AG20443 (cell line): ENCODE measurements around the gene ARHGEF39.

ENCODE experiments used
- DNase-seq: peaks from one replicate; pipeline ENCODE4 v3.0.0; 2012; ENCODE audit warnings: low spot score, mixed read lengths

ARHGEF39 gene

DNA sequence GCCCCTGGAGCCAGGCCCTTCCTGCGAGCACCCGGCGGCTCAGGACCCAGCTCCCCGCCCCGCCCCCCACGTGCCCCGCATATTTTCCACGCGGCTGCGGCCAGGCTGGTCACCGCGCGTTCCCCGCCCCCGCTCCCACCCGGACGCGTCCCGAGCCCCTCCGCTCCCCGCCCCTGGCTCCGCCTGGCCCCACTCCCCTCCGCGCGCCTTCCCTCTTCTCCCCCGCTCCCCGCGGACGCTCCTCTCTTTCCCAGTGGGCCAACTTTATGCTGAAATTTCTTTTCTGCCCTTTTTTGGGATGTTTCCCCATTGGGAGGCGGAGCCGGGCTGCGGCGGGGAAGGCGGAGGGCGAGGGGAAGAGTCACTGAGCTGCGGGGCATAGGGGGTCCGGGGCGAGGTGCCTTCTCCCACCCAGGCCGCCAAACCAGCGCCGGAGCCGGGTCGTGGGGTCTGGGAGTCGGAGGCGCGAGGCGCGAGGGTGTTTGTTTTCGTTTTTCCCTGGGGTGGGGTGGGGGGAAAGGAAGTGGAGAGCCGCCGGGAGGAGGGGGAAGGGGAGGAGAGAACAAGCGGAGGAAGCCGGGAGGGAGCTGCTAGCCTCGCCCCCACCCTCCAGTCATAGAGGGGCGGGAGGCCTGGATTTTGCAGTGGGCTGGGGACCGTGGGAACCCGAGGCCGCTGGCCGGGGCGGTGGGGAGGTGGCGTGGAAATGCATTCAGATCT lies 25.8 kb upstream of the ARHGEF39 start:
- peak; percentile 87 for DNase-seq

DNA sequence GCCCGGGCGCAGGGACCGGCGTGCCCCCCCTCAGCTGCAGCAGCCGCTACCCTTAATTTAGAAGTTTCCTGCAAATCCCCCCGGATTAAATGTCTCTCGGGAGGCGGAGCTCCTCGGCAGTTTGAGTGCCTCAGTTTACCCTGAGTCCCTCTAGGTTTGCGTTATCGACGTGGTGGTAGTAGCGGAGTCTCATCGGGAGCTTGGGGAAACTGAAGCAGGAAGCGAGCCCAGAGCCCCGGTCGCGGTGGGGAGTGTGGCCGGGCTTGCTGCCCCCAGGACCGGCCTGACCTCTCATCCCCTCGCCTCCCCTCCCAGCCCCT lies 25.3 kb upstream of the ARHGEF39 start:
- no peak for DNase-seq

DNA sequence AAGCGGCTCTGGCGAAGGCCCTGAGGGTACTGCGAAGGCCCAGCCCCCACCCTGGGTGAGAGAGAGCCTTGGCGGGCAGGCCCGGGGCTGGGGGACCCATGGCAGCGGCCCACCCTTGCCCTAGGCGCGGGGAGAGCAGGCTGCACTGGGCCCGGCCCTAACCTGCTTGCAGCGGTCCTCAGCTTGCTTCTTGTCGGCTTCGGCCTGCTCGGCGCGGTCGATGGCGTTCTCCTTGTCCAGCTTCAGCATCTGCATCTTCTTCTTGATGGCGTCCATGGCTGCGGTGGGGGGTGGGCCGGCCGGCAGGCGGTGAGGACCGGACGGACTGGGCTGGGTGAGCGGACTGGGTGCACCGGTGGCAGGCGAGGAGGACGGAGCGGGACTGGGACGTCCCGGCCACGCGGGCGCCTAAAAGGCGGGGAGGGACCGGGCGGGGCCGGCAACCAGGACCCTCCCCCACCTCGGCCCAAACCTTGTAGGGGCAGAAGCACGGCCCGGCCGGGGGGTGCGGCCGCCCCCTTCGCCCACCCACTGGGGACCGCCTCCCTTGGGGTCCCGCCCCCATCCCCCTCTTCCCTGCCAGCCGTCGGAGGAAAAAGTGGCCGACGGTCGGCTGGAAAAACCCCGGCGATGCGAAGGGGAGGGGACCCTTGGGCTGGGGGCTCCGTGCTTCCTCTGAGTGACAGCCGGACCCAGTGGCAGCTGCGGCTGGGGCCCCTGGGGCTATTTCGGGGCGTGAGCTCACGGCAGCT lies 24.7 kb upstream of the ARHGEF39 start, which contains the start of gene TPM2:
TSS of gene TPM2 (minus strand) at position 384 of the 752 bp plus-strand sequence. CDS start at position 276, 108 bp downstream.
- peak; percentile 92 for DNase-seq

DNA sequence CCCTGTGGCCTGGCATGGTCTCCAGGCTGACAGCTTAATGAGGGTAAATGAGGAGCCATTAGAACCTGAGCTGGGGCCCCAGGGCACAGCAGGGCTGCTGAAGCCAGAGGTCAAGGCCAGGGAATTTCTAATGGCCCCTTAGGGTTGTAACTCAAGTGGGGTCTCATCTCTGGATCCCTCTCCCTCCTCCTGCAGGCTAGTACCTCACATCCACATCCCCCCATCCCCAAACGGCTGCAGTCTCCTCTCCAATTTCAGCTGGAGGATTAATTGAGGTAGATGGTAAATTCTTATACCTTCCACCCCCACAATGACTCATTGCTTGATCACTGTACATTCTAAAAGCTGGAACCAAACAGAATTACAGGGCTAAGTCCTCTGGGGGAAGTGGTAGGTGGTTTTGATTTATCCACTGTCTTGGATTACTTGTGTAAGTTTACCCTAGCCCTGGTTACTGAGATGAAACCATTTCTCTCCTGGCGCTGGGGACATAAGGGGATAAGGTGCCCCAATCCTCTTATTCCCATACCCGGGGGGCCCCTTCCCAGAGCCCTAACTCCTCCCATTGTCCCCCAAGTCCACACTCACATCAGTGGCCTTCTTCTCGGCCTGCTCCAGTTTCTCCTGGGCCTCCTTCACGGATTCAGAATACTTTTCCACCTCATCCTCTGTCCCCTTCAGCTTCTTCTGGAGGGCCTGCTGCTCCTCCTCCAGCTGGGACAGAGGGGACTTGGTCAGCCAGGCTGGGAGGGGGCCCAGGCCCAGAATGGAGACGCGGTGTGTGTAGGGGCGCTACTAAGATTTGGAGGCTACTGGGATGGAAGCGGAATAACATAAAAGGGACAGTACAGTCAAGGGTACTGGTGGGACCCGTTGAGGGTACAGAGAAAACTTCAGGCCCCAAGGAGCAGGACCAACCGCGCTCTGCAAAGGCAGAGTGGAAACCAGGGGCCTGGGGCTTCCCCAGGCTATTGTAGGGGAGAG lies 23.9 kb upstream of the ARHGEF39 start:
- DNase-seq: peak; percentile 54

DNA sequence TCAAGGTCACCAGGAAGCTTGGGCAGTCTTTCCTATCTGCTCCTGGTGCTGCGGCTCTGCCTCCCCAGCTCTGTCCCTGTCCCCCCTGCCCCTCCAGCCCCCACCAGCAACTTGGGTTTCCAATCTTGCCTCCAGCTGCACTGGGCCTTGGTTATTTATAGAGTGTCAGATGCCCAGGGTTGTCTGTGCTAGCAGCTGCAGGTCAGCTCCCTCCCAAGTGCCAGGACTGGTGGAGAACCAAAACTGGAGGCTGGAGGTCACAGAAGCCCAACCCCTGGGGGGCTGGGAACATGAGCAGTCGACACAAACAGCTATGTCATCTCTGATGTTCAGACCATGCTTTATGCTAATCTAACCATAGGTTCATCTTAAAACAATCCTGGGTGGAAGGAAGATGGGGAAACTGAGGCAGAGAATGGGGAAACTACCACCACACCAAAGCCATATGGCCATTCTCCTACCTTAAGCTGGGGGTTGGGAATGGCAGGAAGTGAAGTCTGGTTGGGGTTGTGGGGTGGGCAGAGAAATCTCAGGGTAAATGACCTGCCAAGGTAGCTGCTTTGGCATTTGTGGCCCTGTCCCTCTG lies 23.1 kb upstream of the ARHGEF39 start:
- no peak for DNase-seq

DNA sequence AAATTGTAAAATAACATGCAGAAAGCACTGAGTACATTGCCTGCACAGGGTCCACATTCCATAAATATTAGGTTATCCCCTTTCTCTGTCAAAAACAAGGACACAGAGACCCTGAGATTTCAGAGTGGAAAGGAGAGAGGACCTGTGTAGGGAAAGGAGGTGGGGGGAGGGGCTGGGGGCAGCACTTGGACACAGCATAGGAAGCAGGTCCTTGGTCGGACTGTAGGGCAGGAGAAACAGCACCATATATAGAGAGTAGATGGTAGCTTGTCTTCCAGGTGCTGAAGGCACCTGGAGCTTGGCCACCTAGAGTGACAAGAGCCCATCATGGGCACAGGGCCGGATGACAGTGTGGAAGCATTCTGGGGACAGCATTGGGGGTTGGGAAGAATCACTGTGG lies 22.3 kb upstream of the ARHGEF39 start:
- no peak for DNase-seq

DNA sequence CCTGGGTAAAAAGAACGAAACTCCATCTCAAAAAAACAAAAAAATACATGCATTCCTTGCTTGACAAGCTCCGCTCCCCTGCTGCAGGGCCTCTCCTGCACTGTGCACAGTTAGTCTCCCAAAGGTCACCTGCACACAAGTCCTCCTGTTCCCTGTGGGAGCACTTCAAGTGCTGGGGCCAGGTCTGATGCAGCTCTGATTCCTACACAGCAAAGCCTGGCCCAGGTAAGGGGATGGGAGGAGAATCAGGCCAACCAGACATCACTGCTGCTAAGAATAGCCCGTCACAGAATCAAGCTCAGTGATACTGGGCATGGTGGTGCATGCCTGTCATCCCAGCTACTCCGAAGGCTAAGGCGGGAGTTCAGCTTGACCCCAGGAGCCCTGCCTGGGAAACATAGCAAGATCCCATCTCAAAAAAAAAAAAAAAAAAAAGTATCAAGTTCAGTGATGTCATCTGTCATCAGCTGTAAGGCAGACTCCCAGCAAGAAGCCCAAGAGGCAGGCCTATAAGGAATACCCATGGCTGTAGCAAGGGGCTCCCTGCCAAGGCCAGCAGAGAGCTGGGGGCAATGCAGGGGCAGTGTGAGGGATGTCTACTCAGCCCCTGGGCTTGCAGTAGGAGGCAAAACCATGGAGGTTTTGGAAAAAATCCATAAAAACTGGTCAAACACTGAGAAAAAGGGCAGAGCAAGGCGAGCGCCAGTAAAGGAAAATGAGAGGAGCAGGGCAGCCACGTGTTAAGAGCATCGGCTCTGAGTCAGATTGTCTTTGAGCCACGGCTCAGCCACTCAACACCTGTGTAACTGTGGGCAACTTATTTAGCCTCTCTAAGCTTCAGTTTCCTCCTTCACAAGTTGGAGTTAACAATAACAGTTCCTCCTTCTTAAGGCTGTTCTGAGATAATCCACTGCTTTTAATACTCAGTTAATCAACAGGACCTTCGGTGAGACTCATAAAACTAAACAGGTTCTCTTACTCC lies 21.5 kb upstream of the ARHGEF39 start:
- no peak for DNase-seq

DNA sequence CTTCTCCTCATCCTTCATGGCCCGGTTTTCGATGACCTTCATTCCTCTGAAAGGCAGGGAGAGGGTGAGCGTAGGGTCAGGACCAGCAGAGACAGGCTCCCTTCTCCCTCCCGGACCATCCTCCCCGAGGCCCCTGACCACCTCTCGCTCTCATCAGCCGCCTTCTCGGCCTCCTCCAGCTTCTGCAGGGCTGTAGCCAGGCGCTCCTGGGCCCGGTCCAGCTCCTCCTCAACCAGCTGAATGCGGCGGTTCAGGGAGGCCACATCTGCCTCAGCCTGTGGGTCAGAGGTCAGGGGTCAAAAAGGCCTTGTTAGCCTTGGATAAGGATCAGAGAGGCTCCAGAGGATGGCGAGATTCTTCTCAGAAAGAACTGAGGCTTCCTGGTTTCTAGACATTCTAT lies 20.5 kb upstream of the ARHGEF39 start:
- no peak for DNase-seq

DNA sequence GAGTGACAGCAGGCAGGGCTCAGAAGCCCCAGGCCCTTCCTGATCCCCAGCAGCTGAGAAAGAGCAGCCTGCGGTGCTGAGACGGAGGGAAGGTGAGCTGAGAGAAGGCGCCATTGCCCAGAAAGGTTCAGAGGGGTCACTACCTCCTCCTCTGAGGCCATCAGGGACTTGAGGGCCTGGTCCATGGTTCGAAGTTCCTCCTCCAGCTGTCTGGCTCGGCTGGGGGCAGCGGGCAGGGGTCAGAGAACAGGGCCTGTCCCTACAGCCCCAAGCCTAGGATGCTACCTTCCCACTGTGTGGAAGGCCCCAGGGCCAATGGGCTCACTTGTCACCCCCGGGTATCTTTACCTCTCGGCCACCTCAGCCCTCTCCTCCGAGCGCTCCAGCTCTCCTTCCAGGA lies 19.9 kb upstream of the ARHGEF39 start:
- DNase-seq: no peak

DNA sequence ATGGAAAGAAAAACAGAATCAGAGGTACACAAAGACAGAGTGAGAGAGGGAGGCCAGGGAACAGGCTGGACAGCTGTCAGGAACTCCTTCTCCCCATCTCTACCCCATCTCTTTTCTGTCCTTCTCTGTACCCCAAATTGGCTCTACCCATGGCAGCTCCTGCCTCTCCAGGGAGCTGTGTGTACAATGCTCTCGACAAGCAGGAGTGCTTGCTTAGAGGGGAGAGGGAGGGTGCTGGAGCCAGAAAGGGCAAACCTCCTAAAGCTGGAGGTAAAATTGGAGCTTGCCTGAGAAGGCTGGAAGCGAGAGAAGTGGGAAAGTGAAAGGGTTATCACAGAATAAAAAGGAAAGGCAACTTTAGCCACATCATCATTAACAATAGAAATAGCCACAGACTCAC lies 18.3 kb upstream of the ARHGEF39 start:
- DNase-seq: no peak

DNA sequence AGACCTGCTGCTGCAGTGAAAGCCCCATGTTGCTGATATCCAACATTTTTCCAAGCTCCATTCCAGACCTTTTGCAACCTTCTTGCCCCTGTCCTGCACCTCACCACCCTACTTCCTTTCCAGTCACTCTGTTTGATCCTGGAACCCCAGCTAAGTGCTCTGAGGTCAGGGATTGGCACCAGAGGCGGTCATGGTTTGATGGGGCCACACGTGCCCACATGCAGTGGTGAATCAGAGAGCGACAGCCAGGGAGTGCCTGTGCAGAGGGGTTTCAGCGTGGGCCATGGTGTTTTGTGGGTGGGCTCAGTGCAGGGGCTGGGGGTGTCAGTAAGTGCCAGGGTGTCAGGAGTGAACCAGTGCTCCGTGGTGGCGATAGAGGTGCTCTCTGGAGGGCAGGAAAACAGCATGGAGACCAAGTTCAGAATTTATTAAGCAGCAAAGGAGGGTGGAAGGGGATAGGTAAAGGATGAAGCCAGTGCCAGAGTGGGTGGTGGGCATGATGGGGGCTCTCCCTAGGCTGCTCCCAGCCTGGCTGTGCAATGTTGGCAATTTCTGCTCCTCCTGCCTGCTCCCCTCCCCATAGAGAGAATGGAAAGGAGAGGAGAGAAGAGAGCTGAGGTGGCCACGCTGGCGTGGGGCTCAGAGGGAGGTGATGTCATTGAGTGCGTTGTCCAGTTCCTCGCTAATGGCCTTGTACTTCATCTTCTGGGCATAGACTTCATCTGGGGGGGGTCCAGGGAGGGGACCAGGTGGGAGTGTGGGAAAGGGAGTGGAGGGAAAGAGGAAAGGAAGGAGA lies 17.7 kb upstream of the ARHGEF39 start:
- no peak for DNase-seq

DNA sequence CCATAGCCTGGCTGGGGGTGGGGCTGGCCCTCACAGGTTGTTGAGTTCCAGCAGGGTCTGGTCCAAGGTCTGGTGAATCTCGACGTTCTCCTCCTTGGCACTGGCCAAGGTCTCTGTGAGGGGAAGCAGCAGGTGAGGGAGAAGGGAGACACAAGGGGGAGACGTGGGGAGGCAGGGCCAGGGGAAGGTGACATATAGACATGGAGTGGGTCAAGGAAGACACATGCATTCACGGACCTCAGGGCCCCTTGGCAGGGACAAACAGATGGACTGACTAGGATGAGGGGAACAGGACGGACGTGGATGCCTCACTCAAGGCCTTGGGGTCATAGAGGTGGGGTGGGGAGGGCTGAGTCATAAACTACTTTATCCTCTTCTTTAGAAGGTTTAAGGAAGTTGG lies 17.1 kb upstream of the ARHGEF39 start:
- DNase-seq: no peak

DNA sequence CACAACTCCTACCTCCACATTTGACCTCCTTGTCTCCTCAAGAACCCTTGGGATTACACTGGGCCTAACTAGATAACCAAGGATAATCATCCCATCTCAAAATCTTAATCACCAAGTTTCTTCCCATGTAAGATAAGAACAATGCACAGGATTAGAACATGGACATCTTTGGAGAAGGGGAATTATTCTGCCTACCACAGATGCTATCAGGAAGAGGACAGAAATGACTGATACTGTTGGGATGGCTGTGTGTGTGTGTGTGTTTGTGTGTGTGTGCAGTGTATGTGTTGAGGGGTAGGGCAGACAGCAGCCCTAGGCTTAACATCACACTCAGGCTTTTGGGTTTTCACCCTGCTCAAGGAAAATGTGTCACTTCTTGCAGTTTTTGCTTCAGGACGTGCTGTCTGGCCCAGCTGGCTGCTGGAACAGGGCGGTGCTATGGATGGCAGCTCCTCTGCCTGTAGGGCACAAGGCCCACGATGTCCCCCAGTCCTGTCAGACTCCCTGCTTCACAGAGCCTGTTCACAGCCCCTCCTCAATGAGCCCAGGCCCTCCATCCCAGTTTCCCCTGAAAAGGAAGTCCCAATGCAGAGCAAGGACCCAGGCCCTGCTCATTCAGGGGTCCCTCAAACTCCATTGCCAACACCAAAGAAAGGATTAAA lies 16.5 kb upstream of the ARHGEF39 start:
- no peak for DNase-seq

DNA sequence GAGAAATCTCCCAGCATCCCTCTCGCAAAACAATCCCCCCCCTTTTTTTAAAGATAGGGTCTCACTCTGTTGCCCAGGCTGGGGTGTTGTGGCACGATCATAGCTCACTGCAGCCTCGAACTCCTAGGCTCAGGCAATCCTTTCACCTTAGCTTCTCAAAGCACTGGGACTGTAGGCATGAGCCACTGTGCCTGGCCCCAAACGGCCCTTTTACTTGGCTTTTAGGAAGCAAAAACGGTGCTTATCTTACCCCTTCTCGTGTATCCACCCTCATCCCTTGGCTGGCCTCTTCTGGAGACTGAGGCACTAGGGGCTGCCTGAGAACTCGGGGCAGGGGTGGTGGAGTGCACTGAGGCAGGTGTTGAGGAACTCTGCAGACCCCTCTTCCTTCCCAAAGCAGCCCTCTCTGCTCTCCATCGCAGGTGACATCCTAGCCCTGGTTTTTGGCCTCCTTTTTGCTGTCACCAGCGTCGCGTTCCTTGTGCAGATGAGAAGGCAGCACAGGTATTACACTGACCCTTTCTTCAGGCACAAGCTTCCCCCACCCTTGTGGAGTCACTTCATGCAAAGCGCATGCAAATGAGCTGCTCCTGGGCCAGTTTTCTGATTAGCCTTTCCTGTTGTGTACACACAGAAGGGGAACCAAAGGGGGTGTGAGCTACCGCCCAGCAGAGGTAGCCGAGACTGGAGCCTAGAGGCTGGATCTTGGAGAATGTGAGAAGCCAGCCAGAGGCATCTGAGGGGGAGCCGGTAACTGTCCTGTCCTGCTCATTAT lies 15.5 kb upstream of the ARHGEF39 start:
- DNase-seq: peak; percentile 46

DNA sequence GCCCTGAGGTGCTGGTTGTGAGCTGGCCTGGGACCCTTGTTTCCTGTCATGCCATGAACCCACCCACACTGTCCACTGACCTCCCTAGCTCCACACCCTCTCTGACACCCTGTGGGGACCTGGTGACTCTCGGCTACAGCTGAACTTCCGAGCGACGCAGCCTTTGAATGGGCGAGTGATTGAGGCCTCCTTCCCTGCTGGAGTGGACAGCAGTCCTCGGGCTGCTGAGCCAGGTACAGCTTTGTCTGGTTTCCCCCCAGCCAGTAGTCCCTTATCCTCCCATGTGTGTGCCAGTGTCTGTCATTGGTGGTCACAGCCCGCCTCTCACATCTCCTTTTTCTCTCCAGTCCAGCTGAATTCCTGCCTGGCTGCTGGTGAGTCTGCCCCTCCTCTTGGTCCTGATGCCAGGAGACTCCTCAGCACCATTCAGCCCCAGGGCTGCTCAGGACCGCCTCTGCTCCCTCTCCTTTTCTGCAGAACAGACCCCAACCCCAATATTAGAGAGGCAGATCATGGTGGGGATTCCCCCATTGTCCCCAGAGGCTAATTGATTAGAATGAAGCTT lies 14.9 kb upstream of the ARHGEF39 start:
- DNase-seq: no peak

DNA sequence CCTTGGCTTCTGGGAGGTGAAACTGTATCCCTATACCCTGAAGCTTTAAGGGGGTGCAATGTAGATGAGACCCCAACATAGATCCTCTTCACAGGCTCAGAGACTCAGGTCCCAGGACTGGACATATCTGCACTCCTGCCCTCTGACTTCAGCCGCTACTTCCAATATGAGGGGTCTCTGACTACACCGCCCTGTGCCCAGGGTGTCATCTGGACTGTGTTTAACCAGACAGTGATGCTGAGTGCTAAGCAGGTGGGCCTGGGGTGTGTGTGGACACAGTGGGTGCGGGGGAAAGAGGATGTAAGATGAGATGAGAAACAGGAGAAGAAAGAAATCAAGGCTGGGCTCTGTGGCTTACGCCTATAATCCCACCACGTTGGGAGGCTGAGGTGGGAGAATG lies 14.1 kb upstream of the ARHGEF39 start:
- no peak for DNase-seq

DNA sequence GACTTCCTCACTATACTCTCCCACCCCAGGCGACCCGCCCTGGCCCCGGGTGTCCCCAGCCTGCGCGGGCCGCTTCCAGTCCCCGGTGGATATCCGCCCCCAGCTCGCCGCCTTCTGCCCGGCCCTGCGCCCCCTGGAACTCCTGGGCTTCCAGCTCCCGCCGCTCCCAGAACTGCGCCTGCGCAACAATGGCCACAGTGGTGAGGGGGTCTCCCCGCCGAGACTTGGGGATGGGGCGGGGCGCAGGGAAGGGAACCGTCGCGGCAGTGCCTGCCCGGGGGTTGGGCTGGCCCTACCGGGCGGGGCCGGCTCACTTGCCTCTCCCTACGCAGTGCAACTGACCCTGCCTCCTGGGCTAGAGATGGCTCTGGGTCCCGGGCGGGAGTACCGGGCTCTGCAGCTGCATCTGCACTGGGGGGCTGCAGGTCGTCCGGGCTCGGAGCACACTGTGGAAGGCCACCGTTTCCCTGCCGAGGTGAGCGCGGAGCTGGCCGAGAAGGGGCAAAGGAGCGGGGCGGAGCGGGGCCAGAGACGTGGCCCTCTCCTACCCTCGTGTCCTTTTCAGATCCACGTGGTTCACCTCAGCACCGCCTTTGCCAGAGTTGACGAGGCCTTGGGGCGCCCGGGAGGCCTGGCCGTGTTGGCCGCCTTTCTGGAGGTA lies 10.9 kb upstream of the ARHGEF39 start:
- peak; percentile 57 for DNase-seq

DNA sequence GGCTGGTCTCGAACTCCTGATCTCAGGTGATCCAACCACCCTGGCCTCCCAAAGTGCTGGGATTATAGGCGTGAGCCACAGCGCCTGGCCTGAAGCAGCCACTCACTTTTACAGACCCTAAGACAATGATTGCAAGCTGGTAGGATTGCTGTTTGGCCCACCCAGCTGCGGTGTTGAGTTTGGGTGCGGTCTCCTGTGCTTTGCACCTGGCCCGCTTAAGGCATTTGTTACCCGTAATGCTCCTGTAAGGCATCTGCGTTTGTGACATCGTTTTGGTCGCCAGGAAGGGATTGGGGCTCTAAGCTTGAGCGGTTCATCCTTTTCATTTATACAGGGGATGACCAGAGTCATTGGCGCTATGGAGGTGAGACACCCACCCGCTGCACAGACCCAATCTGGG lies 10.2 kb upstream of the ARHGEF39 start:
- no peak for DNase-seq
